HG02759 (cell line): Measurements from ENCODE around the gene ANK2.

Source experiments
- ATAC-seq: cut with Tn5 transposase; IDR thresholded peaks from one replicate; pipeline ENCODE4 v1.9.1; 2021; ENCODE audit warnings: mild to moderate bottlenecking, moderate library complexity; ENCODE audit not compliant: unreplicated experiment

ANK2 gene

DNA sequence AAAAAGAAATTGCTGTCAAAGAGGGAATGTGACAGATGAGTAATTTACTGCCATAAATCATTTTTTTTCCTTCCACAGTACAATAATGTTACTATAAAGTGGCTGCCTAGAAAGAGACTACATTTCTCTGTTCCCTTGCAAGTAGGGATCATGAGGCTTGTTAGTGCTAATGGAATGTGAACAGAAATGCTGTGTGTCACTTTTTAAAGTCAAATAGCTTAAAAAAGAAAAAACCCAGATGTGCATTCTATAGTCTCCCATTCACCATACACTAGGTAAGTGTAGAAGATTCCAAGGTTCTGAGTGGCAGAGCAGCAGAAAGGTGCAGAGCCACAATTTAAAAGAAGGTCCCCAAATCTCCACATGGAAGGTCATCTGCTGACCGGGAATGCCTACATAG lies 383.7 kb downstream of the ANK2 start:
- no peak for ATAC-seq
